NCI-H510A (cell line): ENCODE results near the gene NUDT8.
A peak's percentile ranks its signal among the peaks of the same experiment; 100 is the strongest.
"Not testable (repeated sequence)": the region's sequence is repeated elsewhere in the genome, so short reads cannot be mapped to it uniquely, and the experiment has no call there.

ENCODE experiments used
- DNase-seq: peaks from one replicate; lab custom pipeline; 2025; lab: John Stamatoyannopoulos, UW

NUDT8 gene

DNA sequence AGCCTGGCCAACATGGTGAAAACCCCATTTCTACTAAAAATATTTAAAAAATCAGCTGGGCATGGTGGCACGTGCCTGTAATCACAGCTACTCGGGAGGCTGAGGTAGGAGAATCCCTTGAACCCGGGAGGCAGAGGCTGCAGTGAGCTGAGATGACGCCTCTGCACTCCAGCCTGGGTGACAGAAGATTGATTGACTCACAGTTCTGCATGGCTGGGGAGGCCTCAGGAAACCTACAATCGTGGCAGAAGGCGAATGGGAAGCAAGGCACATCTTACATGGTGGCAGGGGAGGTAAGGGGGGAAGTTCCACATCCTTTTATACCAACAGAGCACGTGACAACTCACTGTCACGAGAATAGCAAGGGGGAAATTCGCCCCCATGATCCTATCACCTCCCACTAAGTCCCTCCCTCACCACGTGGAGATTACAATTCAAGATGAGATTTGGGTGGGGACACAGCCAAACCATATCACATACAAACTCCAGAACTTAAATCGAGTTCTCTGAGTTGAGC lies 40.8 kb downstream of the NUDT8 start:
- not testable (repeated sequence) for DNase-seq

- no peak for DNase-seq
Observed at GRCh38 chr11:67588136-67588503, 41.6 kb downstream of the NUDT8 start.

DNA sequence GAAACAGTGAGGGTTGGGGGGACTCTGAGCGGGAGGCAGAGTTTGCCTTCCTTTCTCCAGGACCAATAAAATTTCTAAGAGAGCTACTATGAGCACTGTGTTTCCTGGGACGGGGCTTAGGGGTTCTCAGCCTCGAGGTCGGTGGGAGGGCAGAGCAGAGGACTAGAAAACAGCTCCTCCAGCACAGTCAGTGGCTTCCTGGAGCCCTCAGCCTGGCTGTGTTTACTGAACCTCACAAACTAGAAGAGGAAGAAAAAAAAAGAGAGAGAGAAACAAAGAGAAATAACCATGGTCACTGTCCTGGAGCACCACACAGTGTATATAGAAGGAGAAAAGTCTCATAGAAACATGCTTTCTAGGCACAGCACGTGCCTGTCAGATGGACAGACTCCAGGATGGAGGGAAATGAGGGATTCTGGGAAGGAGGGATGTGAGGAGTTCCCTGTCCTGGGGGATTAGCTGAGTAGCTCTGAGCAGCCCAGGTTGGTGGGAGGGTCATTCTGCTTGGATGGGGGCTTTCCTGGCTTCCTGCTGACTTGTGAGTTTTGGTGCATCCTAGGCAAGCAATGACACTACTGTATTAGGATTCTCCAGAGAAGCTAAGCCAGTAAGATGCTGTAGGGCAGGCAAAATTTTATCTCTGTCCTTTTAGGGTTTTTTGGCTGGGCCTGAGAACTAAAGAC lies 43.0 kb downstream of the NUDT8 start:
- DNase-seq: no peak

DNA sequence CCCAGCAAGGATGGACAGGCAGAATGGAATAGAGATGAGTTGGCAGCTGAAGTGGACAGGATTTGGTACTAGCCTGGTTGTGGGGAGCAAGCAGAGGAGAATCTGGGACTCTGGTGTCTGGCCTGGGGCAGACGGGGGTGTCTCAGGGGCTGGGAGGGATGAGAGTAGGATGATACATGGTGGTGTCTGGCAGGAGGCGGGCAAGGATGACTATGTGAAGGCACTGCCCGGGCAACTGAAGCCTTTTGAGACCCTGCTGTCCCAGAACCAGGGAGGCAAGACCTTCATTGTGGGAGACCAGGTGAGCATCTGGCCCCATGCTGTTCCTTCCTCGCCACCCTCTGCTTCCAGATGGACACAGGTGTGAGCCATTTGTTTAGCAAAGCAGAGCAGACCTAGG lies 43.8 kb downstream of the NUDT8 start:
- DNase-seq: no peak

DNA sequence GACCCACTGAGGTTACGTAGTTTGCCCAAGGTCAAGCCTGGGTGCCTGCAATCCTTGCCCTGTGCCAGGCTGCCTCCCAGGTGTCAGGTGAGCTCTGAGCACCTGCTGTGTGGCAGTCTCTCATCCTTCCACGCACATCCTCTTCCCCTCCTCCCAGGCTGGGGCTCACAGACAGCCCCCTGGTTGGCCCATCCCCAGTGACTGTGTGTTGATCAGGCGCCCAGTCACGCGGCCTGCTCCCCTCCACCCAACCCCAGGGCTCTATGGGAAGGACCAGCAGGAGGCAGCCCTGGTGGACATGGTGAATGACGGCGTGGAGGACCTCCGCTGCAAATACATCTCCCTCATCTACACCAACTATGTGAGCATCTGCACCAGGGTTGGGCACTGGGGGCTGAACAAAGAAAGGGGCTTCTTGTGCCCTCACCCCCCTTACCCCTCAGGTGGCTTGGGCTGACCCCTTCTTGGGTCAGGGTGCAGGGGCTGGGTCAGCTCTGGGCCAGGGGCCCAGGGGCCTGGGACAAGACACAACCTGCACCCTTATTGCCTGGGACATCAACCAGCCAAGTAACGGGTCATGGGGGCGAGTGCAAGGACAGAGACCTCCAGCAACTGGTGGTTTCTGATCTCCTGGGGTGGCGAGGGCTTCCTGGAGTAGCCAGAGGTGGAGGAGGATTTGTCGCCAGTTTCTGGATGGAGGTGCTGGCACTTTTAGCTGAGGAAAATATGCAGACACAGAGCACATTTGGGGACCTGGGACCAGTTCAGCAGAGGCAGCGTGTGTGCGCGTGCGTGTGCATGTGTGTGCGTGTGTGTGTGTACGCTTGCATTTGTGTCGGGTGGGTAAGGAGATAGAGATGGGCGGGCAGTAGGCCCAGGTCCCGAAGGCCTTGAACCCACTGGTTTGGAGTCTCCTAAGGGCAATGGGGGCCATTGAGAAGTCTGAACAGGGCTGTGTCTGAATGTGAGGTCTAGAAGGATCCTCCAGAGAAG lies 44.6 kb downstream of the NUDT8 start:
- DNase-seq: no peak

DNA sequence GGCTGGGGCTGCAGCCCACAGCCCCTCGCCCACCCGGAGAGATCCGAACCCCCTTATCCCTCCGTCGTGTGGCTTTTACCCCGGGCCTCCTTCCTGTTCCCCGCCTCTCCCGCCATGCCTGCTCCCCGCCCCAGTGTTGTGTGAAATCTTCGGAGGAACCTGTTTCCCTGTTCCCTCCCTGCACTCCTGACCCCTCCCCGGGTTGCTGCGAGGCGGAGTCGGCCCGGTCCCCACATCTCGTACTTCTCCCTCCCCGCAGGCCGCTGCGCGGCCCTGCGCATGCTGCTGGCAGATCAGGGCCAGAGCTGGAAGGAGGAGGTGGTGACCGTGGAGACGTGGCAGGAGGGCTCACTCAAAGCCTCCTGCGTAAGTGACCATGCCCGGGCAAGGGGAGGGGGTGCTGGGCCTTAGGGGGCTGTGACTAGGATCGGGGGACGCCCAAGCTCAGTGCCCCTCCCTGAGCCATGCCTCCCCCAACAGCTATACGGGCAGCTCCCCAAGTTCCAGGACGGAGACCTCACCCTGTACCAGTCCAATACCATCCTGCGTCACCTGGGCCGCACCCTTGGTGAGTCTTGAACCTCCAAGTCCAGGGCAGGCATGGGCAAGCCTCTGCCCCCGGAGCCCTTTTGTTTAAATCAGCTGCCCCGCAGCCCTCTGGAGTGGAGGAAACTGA lies 45.4 kb downstream of the NUDT8 start:
- DNase-seq: peak; percentile 48

DNA sequence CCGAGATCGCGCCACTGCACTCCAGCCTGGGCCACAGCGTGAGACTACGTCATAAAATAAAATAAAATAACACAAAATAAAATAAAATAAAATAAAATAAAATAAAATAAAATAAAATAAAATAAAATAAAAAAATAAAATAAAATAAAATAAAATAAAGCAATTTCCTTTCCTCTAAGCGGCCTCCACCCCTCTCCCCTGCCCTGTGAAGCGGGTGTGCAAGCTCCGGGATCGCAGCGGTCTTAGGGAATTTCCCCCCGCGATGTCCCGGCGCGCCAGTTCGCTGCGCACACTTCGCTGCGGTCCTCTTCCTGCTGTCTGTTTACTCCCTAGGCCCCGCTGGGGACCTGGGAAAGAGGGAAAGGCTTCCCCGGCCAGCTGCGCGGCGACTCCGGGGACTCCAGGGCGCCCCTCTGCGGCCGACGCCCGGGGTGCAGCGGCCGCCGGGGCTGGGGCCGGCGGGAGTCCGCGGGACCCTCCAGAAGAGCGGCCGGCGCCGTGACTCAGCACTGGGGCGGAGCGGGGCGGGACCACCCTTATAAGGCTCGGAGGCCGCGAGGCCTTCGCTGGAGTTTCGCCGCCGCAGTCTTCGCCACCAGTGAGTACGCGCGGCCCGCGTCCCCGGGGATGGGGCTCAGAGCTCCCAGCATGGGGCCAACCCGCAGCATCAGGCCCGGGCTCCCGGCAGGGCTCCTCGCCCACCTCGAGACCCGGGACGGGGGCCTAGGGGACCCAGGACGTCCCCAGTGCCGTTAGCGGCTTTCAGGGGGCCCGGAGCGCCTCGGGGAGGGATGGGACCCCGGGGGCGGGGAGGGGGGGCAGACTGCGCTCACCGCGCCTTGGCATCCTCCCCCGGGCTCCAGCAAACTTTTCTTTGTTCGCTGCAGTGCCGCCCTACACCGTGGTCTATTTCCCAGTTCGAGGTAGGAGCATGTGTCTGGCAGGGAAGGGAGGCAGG lies 46.2 kb downstream of the NUDT8 start, which contains the start of gene GSTP1:
Gene GSTP1 (plus strand): TSS at position 566 of the 958 bp plus-strand sequence. CDS start 32 bp downstream, at position 598.
- peak; percentile 97 for DNase-seq

DNA sequence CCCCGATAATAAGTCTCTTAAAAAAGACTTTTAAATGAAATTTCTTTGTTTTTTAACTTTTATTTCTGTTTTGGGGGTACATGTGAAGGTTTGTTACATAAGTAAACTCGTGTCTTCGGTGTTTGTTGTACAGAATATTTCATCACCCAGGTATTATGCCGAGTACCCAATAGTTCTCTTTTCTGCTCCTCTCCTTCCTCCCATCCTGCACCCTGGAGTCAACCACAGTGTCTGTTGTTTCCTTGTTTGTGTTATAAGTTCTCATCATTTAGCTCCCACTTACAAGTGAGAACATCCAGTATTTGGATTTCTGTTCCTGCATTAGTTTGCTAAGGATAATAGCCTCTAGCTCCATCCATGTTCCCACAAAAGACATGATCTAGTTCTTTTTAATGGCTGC lies 47.7 kb downstream of the NUDT8 start:
- no peak for DNase-seq

GRCh38 chr11:67581469-67581868 lies 48.3 kb downstream of the NUDT8 start:
- DNase-seq: peak; percentile 78

DNA sequence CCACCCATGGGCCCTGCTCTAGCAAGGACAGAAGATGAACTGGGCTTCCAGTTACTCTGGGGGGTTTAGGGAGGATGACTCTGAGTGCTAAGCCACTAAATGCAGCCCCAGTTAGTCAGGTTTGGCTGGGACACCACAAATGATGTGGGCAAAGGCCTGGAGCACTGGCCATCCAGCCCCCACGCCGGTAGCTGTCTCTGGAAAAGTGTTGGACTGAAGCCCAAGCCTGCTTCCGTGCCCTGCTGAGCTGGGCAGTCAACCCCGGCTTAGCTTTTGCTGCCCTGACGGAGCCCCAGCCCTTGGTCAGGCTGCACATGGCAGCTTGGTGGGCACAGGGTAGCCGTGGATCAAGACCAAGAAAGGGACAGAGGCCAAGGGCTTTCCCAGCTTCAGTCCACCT lies 51.8 kb downstream of the NUDT8 start:
- no peak for DNase-seq
